Measurements from ENCODE around the gene SHB.

DNA sequence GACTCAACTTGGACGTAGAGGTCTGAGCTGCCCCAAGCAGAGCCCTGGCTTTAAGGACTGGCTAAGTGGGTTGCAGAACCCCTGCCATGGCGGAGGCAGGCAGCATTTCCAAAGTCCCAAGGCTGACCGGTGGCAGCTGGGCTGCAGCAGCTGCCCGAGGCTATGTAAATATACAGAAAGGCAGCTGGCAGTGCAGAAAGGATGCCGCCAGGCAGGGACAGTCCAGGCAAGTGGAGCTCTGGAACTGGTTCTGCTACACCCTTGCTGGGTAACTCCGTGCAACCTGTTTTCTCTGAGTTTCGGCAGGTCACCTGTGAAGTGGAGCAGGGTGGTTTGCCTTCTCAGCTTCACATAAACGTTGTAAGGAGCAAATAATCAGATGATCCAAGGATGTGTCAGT, 46.0 kb downstream of the SHB start:
- TF ChIP-seq CTCF (IDR thresholded peaks at IDR 0.05) (no peak), POLR2A (IDR thresholded peaks at IDR 0.05) (no peak), POLR2AphosphoS5 (IDR thresholded peaks at IDR 0.05) (no peak)
